ENCODE data around the gene PEMT. TPM values are rescaled to one million over a fixed set of nuclear protein-coding genes. Genes with fewer than 3 reads are reported as not detected.

PEMT gene
- total RNA-seq, 2 experiments from 2014 or later = 13.1 to 13.9 TPM

- H3K4me3 Mint-ChIP-seq = no peak overlapping the region
- no peaks in the 10 kb centered on the region for H3K9me3 Mint-ChIP-seq
- POLR2A ChIA-PET = no interaction called here
- H3K27ac Mint-ChIP-seq = no peak overlapping the region
- H3K36me3 Mint-ChIP-seq = no peaks in the 10 kb centered on the region
- no peak for DNase-seq
- H3K27me3 Mint-ChIP-seq = no peaks in the 10 kb centered on the region
- H3K4me1 Mint-ChIP-seq = peaks cover 4% of the 10 kb centered on the region
- no peak for ATAC-seq (ENCODE audit: low read depth)
Observed at GRCh38 chr17:17513626-17514025, 77.9 kb downstream of the PEMT start.

DNA sequence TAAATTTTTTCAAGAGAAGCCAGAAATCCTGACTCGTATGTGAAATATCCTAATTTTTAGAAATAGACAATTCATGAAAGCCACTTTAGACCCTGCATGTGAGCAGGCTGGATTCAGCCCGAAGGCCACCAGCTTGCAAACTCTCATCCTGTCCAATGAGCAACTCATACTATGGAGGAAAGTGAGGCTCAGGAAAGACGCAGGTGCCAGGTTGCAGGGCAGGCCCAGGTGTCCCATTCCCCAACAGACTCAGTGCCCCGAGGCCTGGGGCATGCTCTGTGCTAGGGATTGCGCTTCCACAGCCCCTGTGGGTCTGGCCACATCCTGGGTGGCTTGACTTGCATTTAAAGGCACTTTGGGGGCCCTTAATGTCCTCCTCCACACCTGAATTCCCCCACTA is 78.6 kb downstream of the PEMT start:
- DNase-seq = no peak
- peaks cover 4% of the 10 kb centered on the region for H3K4me1 Mint-ChIP-seq
- no peak for ATAC-seq (ENCODE audit: low read depth)
- no peak overlapping the region for H3K27ac Mint-ChIP-seq
- H3K27me3 Mint-ChIP-seq = no peaks in the 10 kb centered on the region
- no peaks in the 10 kb centered on the region for H3K36me3 Mint-ChIP-seq
- H3K4me3 Mint-ChIP-seq = no peak overlapping the region
- POLR2A ChIA-PET = no interaction called here
- H3K9me3 Mint-ChIP-seq = no peaks in the 10 kb centered on the region

GRCh38 chr17:17511881-17512858 is 79.3 kb downstream of the PEMT start:
- H3K27ac Mint-ChIP-seq = no peak overlapping the region
- ATAC-seq (ENCODE audit: low read depth) (no peak), DNase-seq (no peak)
- H3K27me3 Mint-ChIP-seq = no peaks in the 10 kb centered on the region
- POLR2A ChIA-PET = no interaction called here
- no peaks in the 10 kb centered on the region for H3K36me3 Mint-ChIP-seq
- H3K4me1 Mint-ChIP-seq = peaks cover 4% of the 10 kb centered on the region
- H3K9me3 Mint-ChIP-seq = no peaks in the 10 kb centered on the region
- H3K4me3 Mint-ChIP-seq = no peak overlapping the region

DNA sequence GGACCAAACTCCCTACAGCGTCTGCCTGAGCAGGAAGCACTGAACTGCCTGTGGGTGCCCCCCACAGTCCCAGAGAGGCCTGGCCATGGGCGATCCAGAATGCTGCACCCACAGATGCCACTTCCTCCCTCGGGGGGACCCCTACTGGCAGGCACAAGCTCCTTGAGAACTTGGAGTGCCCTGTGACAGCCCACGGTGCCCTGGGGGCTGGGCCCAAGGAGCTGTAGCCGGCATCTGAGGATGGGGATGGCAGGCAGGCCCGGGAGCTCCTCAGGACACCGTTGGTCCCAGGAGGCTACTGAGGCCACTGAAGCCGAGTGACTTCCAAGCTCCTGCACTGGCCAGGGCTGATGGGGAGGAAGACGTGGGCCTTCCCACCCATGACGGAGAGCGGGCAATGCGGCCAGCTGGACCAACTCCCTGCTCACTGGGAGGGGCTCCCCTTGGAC is 80.2 kb downstream of the PEMT start:
- H3K27ac Mint-ChIP-seq = peak overlapping the region; percentile 78

GRCh38 chr17:17510456-17511292 is 80.8 kb downstream of the PEMT start:
- POLR2A ChIA-PET = no interaction called here
- H3K27ac Mint-ChIP-seq = peak overlapping the region; percentile 78
- ATAC-seq (ENCODE audit: low read depth) = no peak

More for the DNA sequence above, 80.2 kb downstream of the PEMT start:
- Mint-ChIP-seq H3K36me3 (no peaks in the 10 kb centered on the region), H3K27me3 (no peaks in the 10 kb centered on the region), H3K9me3 (no peaks in the 10 kb centered on the region), H3K4me3 (no peak overlapping the region), H3K4me1 (peaks cover 4% of the 10 kb centered on the region)
- POLR2A ChIA-PET = no interaction called here
- DNase-seq = no peak
- ATAC-seq (ENCODE audit: low read depth) = no peak

GRCh38 chr17:17509601-17510425 is 81.7 kb downstream of the PEMT start:
- H3K4me1 Mint-ChIP-seq = peaks cover 4% of the 10 kb centered on the region
- H3K27ac Mint-ChIP-seq = peak overlapping the region; percentile 8
- POLR2A ChIA-PET = no interaction called here
- no peak overlapping the region for H3K4me3 Mint-ChIP-seq
- no peaks in the 10 kb centered on the region for H3K27me3 Mint-ChIP-seq
- no peaks in the 10 kb centered on the region for H3K36me3 Mint-ChIP-seq
- no peaks in the 10 kb centered on the region for H3K9me3 Mint-ChIP-seq
- ATAC-seq (ENCODE audit: low read depth) (no peak), DNase-seq (no peak)

More at GRCh38 chr17:17510456-17511292, 80.8 kb downstream of the PEMT start:
- no peak for DNase-seq
- Mint-ChIP-seq H3K9me3 (no peaks in the 10 kb centered on the region), H3K4me3 (no peak overlapping the region), H3K27me3 (no peaks in the 10 kb centered on the region), H3K36me3 (no peaks in the 10 kb centered on the region), H3K4me1 (peaks cover 4% of the 10 kb centered on the region)

GRCh38 chr17:17508646-17509591 is 82.6 kb downstream of the PEMT start:
- POLR2A ChIA-PET = no interaction called here
- no peaks in the 10 kb centered on the region for H3K36me3 Mint-ChIP-seq
- H3K27me3 Mint-ChIP-seq = no peaks in the 10 kb centered on the region
- ATAC-seq (ENCODE audit: low read depth) (no peak), DNase-seq (no peak)
- H3K9me3 Mint-ChIP-seq = no peaks in the 10 kb centered on the region
- no peak overlapping the region for H3K27ac Mint-ChIP-seq
- H3K4me3 Mint-ChIP-seq = no peak overlapping the region
- H3K4me1 Mint-ChIP-seq = peaks cover 4% of the 10 kb centered on the region

DNA sequence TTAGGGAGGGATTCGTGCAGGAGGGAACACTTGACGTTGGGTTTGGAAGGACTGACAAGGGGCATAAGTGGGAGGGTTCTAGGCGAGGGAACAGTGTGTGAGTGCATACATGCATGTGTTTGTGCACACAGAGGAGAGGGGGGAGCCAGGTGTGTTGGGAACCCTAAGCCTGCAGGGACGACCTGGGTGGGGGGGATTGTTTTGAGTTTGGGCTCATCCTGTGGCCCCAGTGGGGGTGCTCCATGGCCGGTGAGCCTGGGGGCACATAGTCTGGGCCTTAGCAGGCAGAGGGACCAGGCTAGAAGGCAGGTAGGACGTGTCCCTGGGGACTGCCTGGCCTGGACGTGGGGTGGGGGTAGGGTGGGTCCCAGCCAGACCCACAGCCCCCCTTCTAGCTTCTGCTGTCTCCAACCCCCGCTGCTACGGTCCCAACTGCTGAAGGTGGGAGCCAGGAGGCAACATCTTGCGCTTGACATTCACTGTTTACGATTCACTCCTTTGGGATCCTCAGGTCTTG is 83.4 kb downstream of the PEMT start:
- no peak for ATAC-seq (ENCODE audit: low read depth)
- H3K4me1 Mint-ChIP-seq = peaks cover 4% of the 10 kb centered on the region
- H3K27ac Mint-ChIP-seq = no peak overlapping the region

DNA sequence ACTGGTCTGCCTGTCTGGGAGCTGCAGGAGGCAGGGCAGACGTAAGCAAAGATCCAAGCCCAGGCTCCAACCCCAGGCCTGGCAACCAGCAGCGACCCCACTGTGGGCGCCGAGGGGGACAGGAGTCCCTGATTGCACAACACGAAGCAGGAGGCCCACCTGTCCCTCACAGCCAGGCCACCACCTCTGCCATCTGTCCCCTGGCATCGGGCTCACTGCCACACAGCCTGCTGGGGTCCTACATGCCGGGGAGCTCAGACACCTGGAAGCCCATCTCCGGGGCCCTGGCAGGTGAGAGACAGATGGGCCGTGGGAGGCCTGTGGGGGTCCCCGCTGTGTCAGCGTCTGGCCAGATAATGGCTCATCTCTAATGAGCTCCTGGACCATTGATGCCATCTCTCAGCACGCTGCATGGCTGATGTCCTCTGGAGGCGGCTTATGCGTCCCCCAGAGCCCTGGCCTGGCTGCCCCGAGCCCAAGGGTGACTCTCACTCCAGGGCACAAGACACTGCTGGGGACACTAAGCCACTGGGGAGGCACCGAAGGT is 84.0 kb downstream of the PEMT start:
- H3K36me3 Mint-ChIP-seq = no peaks in the 10 kb centered on the region
- no peak for ATAC-seq (ENCODE audit: low read depth)
- H3K4me3 Mint-ChIP-seq = no peak overlapping the region
- H3K4me1 Mint-ChIP-seq = peaks cover 4% of the 10 kb centered on the region
- H3K27me3 Mint-ChIP-seq = no peaks in the 10 kb centered on the region
- no peaks in the 10 kb centered on the region for H3K9me3 Mint-ChIP-seq
- DNase-seq = no peak
- no peak overlapping the region for H3K27ac Mint-ChIP-seq
- POLR2A ChIA-PET = no interaction called here

More for the DNA sequence above, 83.4 kb downstream of the PEMT start:
- POLR2A ChIA-PET = no interaction called here
- no peaks in the 10 kb centered on the region for H3K36me3 Mint-ChIP-seq
- DNase-seq = no peak
- H3K9me3 Mint-ChIP-seq = no peaks in the 10 kb centered on the region
- no peak overlapping the region for H3K4me3 Mint-ChIP-seq
- H3K27me3 Mint-ChIP-seq = no peaks in the 10 kb centered on the region

GRCh38 chr17:17506893-17507464 is 84.5 kb downstream of the PEMT start:
- Mint-ChIP-seq H3K4me3 (no peak overlapping the region), H3K9me3 (no peaks in the 10 kb centered on the region), H3K27me3 (no peaks in the 10 kb centered on the region), H3K4me1 (peaks cover 4% of the 10 kb centered on the region), H3K36me3 (no peaks in the 10 kb centered on the region), H3K27ac (no peak overlapping the region)
- DNase-seq = no peak
- POLR2A ChIA-PET = no interaction called here
- no peak for ATAC-seq (ENCODE audit: low read depth)

DNA sequence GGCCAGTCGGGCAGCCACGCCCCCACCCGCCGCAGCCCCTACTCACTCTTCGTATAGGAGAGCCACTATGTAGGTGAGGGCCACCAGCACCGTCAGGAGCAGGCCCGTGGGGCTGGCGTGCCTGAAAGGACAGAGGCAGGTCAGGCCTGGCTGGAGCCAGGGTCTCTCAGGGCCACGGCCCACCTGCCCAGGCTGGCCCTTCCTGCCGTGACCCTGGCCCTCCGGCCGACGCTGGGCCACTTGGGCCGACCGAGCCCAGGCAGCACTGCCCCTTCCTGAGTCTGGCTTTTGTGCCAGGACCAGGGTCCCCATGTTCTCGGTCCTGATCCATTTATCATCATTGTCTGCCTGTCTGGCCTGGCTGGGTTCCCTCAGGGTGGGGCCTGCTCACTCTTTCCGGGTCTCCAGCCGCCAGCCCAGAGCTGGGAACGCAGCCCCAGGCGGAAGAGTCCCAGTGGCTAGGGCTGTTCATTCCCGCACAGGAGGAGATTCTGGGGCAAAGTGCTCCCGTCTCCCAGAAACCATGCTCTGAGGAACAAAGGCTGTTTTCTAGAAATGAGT is 85.2 kb downstream of the PEMT start:
- ATAC-seq (ENCODE audit: low read depth) (no peak), DNase-seq (no peak)
- POLR2A ChIA-PET = no interaction called here
- Mint-ChIP-seq H3K4me3 (no peak overlapping the region), H3K4me1 (peaks cover 4% of the 10 kb centered on the region), H3K36me3 (no peaks in the 10 kb centered on the region), H3K27me3 (no peaks in the 10 kb centered on the region), H3K27ac (no peak overlapping the region), H3K9me3 (no peaks in the 10 kb centered on the region)
